HL-60 (cell line): ENCODE measurements around the gene CLEC20A.

ENCODE experiments used
- DNase-seq, 2 experiments: peaks; one replicate each; pipeline ENCODE4 v3.0.0-alpha.2; 2010 to 2020; ENCODE audit warnings: low read depth in 1 of 2, low spot score in 1 of 2
- H3K27ac ChIP-seq: fragments of 250-450 bp; sonication (Bioruptor Pico); replicated peaks from 2 replicates; pipeline ENCODE4 v1.5.1; 2020; ENCODE audit warnings: mild to moderate bottlenecking, moderate library complexity
- H3K27me3 ChIP-seq: fragments of 250-450 bp; sonication (Bioruptor Pico); 2 replicates; pipeline ENCODE4 v1.5.1; 2021; ENCODE audit warnings: mild to moderate bottlenecking, moderate library complexity; ENCODE audit not compliant: insufficient read depth, poor library complexity, severe bottlenecking
- H3K4me3 ChIP-seq: replicated peaks from 2 replicates; pipeline ENCODE4 v1.5.1; 2011; ENCODE audit warnings: mild to moderate bottlenecking, control low read depth, low read length; ENCODE audit not compliant: insufficient read depth
- CTCF ChIP-seq: IDR thresholded peaks from one replicate; pipeline ENCODE4 v1.5.1; 2011; ENCODE audit warnings: low read length, control low read depth, inconsistent platforms; ENCODE audit not compliant: insufficient read depth
- GABPA ChIP-seq: IDR thresholded peaks from 2 replicates; pipeline ENCODE4 v1.6.1; 2012; ENCODE audit warnings: low read depth
- POLR2AphosphoS5 ChIP-seq: IDR thresholded peaks from 2 replicates; pipeline ENCODE4 v1.6.1; 2012; ENCODE audit warnings: low read depth
- REST ChIP-seq: IDR thresholded peaks from 2 replicates; pipeline ENCODE4 v1.6.1; 2012; ENCODE audit warnings: low read depth; ENCODE audit not compliant: insufficient replicate concordance
- SPI1 ChIP-seq: IDR thresholded peaks from 2 replicates; pipeline ENCODE4 v1.6.1; 2012; ENCODE audit warnings: low read depth, mild to moderate bottlenecking, borderline replicate concordance

CLEC20A gene

GRCh38 chr1:178477841-178478240 is 18.9 kb downstream of the CLEC20A start:
- H3K27me3 ChIP-seq = no peaks in the 10 kb centered on the region
- DNase-seq = no peak
- no peak overlapping the region for H3K27ac ChIP-seq
- no peak for TF ChIP-seq POLR2AphosphoS5
- no peak for TF ChIP-seq SPI1
- no peak for TF ChIP-seq GABPA
- no peak for TF ChIP-seq REST
- no peak for TF ChIP-seq CTCF
- H3K4me3 ChIP-seq = no peak overlapping the region

- DNase-seq = no peak
- no peak for TF ChIP-seq REST
- no peak for TF ChIP-seq GABPA
- TF ChIP-seq SPI1 = no peak
- no peak for TF ChIP-seq POLR2AphosphoS5
- TF ChIP-seq CTCF = no peak
- no peak overlapping the region for H3K4me3 ChIP-seq
- H3K27me3 ChIP-seq = no peaks in the 10 kb centered on the region
- H3K27ac ChIP-seq = no peak overlapping the region
Observed at GRCh38 chr1:178477373-178477772, 19.4 kb downstream of the CLEC20A start.

- H3K27ac ChIP-seq = no peak overlapping the region
- no peak overlapping the region for H3K4me3 ChIP-seq
- TF ChIP-seq POLR2AphosphoS5 (no peak), SPI1 (no peak), GABPA (no peak), REST (no peak), CTCF (no peak)
- DNase-seq = no peak
- H3K27me3 ChIP-seq = no peaks in the 10 kb centered on the region
Observed at GRCh38 chr1:178472531-178472930, 24.2 kb downstream of the CLEC20A start.
